Epithelial cell of proximal tubule (primary cell): ENCODE data around the gene KHSRP. TPM values are rescaled to one million over a fixed set of nuclear protein-coding genes. Genes with fewer than 3 reads are reported as not detected.

ENCODE experiments used
- DNase-seq: peaks from one replicate; pipeline ENCODE4 v3.0.0-alpha.2; 2011; ENCODE audit warnings: low read depth
- H3K4me3 ChIP-seq: 2 replicates; pipeline ENCODE4 v1.5.1; 2011; ENCODE audit warnings: low read depth, mild to moderate bottlenecking, low read length
- total RNA-seq: library from RNA; depleted of rRNA; stranded (reverse); fragments of >200 nt; gene quantifications from 2 replicates; pipeline ENCODE4 v1.2.3, GENCODE V29; 2015
- TF ChIP-seq, protein P1 (sequence below): conservative IDR thresholded peaks from 2 replicates; pipeline ENCODE4 v1.5.1; 2012; ENCODE audit warnings: low read depth, mild to moderate bottlenecking, low read length

KHSRP gene
- total RNA-seq, 1 donor from 2014 or later, result 96.0 TPM

DNA sequence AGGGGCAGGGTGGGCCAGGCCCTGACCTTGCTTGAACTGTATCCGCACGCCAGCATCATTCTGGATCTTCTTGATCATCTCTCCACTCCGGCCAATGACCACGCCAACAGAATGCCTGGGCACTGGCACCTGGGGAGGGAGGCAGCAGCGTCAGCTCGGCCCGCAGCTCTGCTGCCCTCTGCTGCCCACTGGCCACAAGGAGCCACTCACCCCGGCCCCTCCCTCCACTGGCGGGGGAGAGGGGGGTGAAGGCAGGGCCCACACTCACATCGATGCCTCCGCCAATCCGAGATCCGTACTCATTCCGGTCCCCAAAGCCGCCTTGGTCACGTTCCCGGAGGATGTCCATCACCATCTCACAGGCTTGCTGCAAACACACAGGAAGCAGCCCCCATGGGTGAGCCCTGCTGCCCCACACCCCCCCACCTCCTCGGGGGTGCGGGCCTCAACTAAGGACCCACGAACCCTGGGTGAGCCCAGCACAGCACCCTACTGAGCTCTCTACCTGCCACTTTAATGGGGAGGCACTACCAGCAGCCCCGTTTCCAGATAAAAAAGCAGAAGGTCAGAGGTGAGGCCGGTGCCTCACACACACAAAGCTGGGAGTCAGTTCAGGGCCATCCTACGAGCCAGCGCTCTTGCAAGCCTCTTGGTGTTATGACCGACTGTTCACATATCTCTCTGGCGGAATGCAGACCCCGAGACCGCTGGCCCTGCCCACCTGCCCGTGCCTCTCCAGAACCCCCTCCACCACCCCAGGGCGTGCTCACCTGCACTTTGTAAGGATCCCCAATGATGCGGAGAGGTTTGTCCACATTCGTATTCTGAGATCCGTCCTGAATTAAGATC lies 6.7 kb downstream of the KHSRP start:
- no peak overlapping the region for H3K4me3 ChIP-seq
- TF ChIP-seq, protein P1, sequence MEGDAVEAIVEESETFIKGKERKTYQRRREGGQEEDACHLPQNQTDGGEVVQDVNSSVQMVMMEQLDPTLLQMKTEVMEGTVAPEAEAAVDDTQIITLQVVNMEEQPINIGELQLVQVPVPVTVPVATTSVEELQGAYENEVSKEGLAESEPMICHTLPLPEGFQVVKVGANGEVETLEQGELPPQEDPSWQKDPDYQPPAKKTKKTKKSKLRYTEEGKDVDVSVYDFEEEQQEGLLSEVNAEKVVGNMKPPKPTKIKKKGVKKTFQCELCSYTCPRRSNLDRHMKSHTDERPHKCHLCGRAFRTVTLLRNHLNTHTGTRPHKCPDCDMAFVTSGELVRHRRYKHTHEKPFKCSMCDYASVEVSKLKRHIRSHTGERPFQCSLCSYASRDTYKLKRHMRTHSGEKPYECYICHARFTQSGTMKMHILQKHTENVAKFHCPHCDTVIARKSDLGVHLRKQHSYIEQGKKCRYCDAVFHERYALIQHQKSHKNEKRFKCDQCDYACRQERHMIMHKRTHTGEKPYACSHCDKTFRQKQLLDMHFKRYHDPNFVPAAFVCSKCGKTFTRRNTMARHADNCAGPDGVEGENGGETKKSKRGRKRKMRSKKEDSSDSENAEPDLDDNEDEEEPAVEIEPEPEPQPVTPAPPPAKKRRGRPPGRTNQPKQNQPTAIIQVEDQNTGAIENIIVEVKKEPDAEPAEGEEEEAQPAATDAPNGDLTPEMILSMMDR, result peak; percentile 58
- DNase-seq, result no peak

DNA sequence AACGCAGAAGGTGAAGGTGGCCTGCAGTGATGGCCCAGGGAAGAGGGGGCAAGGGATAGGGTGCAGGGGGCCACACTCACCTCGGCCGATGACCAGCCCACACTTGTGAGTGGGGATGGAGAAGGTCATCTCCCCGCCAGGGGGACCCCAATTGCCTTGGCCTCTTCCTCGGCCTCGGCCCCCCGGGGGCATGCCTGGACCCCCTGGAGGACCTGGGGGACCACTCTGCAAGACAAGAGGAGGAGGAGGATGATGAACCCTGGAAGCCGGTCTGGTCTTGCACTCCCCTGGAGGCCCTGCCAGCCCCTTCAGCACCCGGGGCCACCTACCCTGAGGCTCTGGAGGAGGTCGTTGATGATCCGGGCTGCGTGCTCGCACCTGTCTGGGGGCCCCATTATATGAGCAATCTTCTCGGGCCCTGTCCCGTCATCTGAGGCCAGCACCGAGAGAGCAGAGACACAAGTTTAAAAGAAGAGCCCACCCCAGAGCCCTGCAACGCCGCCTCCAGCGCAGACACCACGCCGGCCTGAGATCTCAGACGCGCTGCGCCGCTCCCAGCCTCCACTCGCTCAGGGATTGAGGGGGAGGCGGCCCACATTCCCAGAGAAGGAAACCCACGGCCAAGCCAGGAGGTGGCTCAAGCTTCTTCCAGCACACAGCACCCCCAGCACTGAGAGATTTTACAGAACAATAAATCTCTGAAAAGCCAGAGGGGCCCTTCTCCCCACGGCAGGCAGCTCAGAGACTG lies 7.8 kb downstream of the KHSRP start:
- no peak for DNase-seq
- no peak overlapping the region for H3K4me3 ChIP-seq
- TF ChIP-seq, protein P1, result no peak

- no peak overlapping the region for H3K4me3 ChIP-seq
- TF ChIP-seq, protein P1, result no peak
- no peak for DNase-seq
Measured at GRCh38 chr19:6415591-6416190, 8.9 kb downstream of the KHSRP start.

- DNase-seq, result no peak
- TF ChIP-seq, protein P1, result no peak
- H3K4me3 ChIP-seq, result no peak overlapping the region
Measured at GRCh38 chr19:6414793-6415590, 9.6 kb downstream of the KHSRP start.

- no peak overlapping the region for H3K4me3 ChIP-seq
- TF ChIP-seq, protein P1, result no peak
- no peak for DNase-seq
Measured at GRCh38 chr19:6413721-6414643, 10.6 kb downstream of the KHSRP start.
